ENCODE measurements around the gene KRT15.

Gene KRT15

GRCh38 chr17:41483991-41484826 lies 34.5 kb downstream of the KRT15 start:
- DNase-seq (ENCODE audit: low read depth, low spot score), result no peak

DNA sequence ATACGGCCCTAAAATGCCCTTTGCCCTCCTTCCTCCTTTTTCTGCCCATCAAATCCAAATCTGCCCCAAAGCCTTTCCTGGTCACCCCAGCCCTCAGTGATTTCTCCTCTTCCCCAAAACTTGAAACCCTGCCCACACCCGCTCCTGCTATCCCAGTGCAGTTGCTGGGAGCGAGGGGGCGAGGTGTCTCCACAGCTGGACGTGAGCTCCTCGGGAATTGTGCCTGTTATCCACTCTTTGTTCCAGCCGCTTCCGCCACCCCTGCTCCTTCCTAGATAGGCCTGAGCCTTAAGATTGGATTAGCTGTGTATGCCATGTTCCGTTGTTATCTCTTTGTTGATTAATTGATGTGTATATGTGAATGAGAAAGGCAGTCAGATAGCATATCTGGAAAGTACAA lies 35.2 kb downstream of the KRT15 start:
- DNase-seq (ENCODE audit: low read depth, low spot score), result no peak

DNA sequence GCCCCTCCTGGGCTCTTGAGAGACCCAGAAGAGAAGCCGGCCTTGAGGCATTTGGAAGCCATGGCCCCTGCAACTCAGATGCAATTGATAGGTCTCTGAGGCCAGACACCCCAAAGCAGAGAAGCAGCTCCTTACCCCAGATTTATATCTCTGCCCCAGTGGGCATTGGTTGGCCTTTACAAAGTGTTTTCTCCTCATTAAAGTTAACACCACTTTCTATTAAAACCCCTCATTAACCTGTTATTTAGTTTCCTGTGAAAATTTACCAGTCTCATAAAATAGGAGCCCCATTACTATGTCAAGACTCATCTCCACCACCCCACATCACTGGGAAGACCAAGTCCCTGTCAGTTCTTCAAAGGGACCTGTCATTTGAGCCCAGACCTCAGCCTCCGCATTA lies 37.7 kb downstream of the KRT15 start, which contains the start of gene KRT35:
TSS of gene KRT35 (minus strand) at position 116 of the 400 bp plus-strand sequence. CDS start at position 62, 54 bp downstream.
- no peak for DNase-seq (ENCODE audit: low read depth, low spot score)

- no peak for DNase-seq (ENCODE audit: low read depth, low spot score)
Measured at GRCh38 chr17:41480581-41480980, 38.1 kb downstream of the KRT15 start.

DNA sequence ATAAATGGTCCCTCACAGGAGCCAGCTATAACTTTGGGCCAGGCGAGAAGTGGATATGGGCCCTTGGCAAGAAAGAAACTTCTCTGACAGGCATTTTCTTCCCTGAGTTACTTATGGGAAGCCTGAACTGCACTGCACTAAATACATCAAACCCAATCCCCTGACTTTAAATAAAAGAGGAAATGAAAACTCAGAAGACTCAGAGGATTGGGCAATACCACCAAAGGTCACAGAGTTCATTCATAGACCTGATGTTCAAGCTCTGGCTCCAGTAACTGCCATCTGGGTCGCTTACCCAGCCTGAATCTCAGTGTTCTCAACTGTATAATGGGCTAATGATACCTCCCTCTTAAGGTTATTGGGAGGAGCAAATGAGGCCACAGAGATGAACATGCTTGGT lies 38.6 kb downstream of the KRT15 start:
- no peak for DNase-seq (ENCODE audit: low read depth, low spot score)

DNA sequence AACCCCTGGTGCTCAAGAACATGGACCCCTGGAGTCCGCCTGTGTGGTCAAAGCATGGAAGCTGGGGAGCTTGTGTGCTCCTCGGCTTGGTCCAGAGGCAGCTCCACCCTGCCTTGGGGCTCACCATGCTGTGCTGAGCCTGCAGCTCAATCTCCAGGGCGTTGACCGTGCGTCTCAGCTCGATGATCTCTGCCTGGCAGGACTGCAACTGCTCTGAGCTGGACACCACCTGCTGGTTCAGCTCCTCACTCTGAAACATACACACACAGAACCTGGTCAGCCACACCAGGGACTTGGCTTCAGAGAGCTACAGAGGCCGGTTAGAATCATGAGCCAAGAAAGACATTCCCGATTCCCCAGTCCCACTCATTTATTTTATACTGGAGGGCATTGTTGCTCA lies 40.5 kb downstream of the KRT15 start:
- no peak for DNase-seq (ENCODE audit: low read depth, low spot score)

GRCh38 chr17:41476866-41477815 lies 41.5 kb downstream of the KRT15 start:
- no peak for DNase-seq (ENCODE audit: low read depth, low spot score)

DNA sequence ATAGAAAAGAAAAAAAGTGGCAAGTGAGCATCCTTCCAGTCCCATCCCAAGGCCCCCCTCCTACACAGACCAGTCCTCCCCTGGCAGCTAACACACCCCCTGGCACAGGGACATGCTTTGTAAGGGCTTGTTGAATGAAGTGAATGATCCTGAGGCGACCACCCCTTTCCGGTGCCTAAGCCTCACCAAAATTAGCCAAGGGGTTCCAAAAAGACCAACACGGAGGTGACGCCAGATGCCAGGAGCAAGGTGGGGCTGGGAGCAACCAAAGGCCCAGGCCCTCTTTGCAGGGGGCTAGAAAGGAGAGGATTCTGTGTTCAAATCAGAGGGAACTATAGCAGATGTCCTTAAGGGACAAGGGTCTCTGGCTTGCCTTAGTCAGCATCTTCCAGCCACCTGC lies 43.3 kb downstream of the KRT15 start:
- no peak for DNase-seq (ENCODE audit: low read depth, low spot score)

- no peak for DNase-seq (ENCODE audit: low read depth, low spot score)
Measured at GRCh38 chr17:41474863-41475262, 43.8 kb downstream of the KRT15 start.

- DNase-seq (ENCODE audit: low read depth, low spot score), result no peak
Measured at GRCh38 chr17:41468346-41468745, 50.3 kb downstream of the KRT15 start.

- no peak for DNase-seq (ENCODE audit: low read depth, low spot score)
Measured at GRCh38 chr17:41467561-41467960, 51.1 kb downstream of the KRT15 start.

GRCh38 chr17:41466988-41467387 lies 51.7 kb downstream of the KRT15 start, which contains the start of gene KRT32:
TSS of gene KRT32 (minus strand) at chr17:41467386. CDS start at chr17:41467325, 61 bp downstream.
- no peak for DNase-seq (ENCODE audit: low read depth, low spot score)

DNA sequence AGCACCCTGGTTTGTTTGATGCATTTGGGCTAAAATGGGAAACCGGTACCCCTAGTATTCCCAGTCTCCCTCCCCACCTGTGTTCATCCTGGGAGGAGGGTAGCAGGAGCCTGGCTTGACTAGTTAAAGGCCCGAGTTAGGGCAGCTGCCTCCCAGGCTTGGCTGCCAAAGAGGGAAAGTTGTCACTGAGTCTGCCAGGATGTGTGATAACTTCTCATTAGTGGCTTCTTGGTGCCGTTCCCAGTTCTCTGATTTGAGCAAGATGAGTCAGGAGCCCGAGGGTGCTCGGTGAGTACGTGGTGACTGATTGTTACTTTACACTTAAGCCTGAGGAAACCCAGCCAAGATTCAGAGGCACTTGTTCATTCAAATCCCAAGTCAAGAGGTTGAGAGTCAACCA lies 54.0 kb downstream of the KRT15 start:
- DNase-seq (ENCODE audit: low read depth, low spot score), result no peak

GRCh38 chr17:41464173-41464572 lies 54.5 kb downstream of the KRT15 start:
- DNase-seq (ENCODE audit: low read depth, low spot score), result no peak

DNA sequence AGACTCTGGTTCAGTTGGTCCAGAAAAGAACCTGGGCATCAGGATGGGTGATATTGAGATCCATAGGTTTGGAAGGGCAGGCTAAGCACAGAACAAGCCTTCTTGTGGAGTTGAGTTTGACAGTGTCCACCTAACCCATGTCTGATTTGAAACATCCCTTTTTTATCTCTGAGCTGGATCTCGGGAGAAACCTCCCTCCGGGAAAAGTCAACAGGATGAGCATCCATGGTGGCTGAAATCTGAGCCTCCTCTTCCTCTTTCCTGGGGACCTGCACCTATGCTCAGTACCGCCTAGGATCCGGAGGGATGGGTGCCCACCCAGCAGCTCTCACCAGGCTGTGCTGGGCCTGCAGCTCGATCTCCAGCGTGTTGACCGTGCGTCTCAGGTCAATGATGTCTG lies 54.9 kb downstream of the KRT15 start:
- DNase-seq (ENCODE audit: low read depth, low spot score), result no peak
